ENCODE measurements around the gene MACROD2.

DNA sequence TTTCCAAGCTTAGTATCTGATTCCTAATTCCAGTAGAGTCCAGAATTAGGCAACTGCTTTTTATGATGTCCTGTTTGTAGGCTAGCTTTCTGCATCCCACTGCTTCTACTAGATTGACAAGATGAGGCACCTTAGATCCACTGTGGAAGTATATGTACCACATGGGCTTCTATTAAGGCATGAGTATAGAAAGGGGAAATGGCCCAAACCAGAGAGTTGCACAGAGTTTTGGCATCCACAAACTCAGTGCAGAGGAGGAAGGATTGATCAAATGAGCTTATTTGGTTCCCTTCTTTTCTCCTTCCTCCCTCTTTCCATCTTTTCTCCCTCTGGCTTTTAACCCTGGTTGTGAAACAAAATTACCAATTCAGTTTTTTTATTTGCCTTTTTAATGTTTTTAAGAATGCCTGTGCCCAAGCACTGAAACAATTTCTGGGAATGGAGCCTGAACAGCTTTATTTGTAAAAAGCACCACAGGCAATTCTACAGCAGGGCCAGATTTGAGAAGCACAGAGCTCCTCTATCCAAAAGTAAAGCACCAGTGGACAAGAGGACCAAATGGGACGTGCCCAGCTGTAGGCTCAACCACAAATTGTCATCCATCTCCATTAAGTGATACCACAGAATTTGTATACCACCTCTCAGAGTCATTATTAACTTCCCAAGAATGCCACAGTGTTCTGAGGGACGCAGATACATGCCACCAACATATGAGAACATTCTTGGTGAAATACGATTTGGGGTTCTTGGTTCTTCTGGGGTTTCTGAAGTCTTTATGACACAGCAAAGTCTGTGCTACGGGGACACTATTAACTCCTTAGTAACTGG is 1608.9 kb downstream of the MACROD2 start:
- TF ChIP-seq, protein P1, sequence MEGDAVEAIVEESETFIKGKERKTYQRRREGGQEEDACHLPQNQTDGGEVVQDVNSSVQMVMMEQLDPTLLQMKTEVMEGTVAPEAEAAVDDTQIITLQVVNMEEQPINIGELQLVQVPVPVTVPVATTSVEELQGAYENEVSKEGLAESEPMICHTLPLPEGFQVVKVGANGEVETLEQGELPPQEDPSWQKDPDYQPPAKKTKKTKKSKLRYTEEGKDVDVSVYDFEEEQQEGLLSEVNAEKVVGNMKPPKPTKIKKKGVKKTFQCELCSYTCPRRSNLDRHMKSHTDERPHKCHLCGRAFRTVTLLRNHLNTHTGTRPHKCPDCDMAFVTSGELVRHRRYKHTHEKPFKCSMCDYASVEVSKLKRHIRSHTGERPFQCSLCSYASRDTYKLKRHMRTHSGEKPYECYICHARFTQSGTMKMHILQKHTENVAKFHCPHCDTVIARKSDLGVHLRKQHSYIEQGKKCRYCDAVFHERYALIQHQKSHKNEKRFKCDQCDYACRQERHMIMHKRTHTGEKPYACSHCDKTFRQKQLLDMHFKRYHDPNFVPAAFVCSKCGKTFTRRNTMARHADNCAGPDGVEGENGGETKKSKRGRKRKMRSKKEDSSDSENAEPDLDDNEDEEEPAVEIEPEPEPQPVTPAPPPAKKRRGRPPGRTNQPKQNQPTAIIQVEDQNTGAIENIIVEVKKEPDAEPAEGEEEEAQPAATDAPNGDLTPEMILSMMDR (IDR thresholded peaks at IDR 0.05) = no peak
- TF ChIP-seq EP300 (IDR thresholded peaks at IDR 0.05) (no peak), POLR2A (IDR thresholded peaks at IDR 0.05) (no peak)

All from ovary (tissue), 3 donors.